NCI-H2196 treated with DMSO at 0.1 percent for 48 hours (cell line): ENCODE measurements around the gene YPEL1.
A peak's percentile ranks its signal among the peaks of the same experiment; 100 is the strongest.

Experiments used
- DNase-seq: peaks from one replicate; lab custom pipeline; 2025; ENCODE audit not compliant: unreplicated experiment; lab: John Stamatoyannopoulos, UW

Gene YPEL1

GRCh38 chr22:21735200-21736083 lies at the start of gene YPEL1:
Gene YPEL1, minus strand, starts transcription at chr22:21735794. Its CDS starts 25,050 bp downstream, at chr22:21710744.
- DNase-seq, result peak; percentile 75

GRCh38 chr22:21780259-21780658 lies 44.7 kb upstream of the YPEL1 start:
- DNase-seq, result no peak

- no peak for DNase-seq
Measured at GRCh38 chr22:21779444-21779843, 43.9 kb upstream of the YPEL1 start.

- no peak for DNase-seq
Measured at GRCh38 chr22:21778705-21779363, 43.2 kb upstream of the YPEL1 start.

- no peak for DNase-seq
Measured at GRCh38 chr22:21771631-21771976, 36.0 kb upstream of the YPEL1 start.

- no peak for DNase-seq
Measured at GRCh38 chr22:21768435-21768834, 32.8 kb upstream of the YPEL1 start.

GRCh38 chr22:21766691-21767462 lies 31.3 kb upstream of the YPEL1 start:
- no peak for DNase-seq

- no peak for DNase-seq
Measured at GRCh38 chr22:21765909-21766529, 30.4 kb upstream of the YPEL1 start.

GRCh38 chr22:21764038-21764804 lies 28.6 kb upstream of the YPEL1 start:
- DNase-seq, result no peak

GRCh38 chr22:21762712-21763581 lies 27.4 kb upstream of the YPEL1 start:
- no peak for DNase-seq

- no peak for DNase-seq
Measured at GRCh38 chr22:21761994-21762680, 26.5 kb upstream of the YPEL1 start.

GRCh38 chr22:21761086-21761485 lies 25.5 kb upstream of the YPEL1 start:
- no peak for DNase-seq

- no peak for DNase-seq
Measured at GRCh38 chr22:21760640-21761039, 25.0 kb upstream of the YPEL1 start.

- no peak for DNase-seq
Measured at GRCh38 chr22:21759646-21760376, 24.2 kb upstream of the YPEL1 start.

GRCh38 chr22:21759093-21759492 lies 23.5 kb upstream of the YPEL1 start:
- no peak for DNase-seq

- no peak for DNase-seq
Measured at GRCh38 chr22:21758091-21758864, 22.7 kb upstream of the YPEL1 start.

- no peak for DNase-seq
Measured at GRCh38 chr22:21755851-21756284, 20.3 kb upstream of the YPEL1 start.
